IPS-15b (cell line): ENCODE measurements around the gene SYT5.
"Not testable (repeated sequence)": the region's sequence is repeated elsewhere in the genome, so short reads cannot be mapped to it uniquely, and the experiment has no call there.

Experiments
- H3K27me3 ChIP-seq: one replicate; pipeline ENCODE4 v1.6.1; 2013; ENCODE audit warnings: low read length; ENCODE audit not compliant: control insufficient read depth, insufficient read depth
- H3K36me3 ChIP-seq: one replicate; pipeline ENCODE4 v1.6.1; 2013; ENCODE audit warnings: low read length; ENCODE audit not compliant: control insufficient read depth, insufficient read depth
- H3K4me1 ChIP-seq: one replicate; pipeline ENCODE4 v1.6.1; 2013; ENCODE audit warnings: mild to moderate bottlenecking, low read length; ENCODE audit not compliant: control insufficient read depth, insufficient read depth
- H3K4me3 ChIP-seq: one replicate; pipeline ENCODE4 v1.5.1; 2013; ENCODE audit warnings: low read depth, low read length
- H3K9ac ChIP-seq: one replicate; pipeline ENCODE4 v1.6.1; 2013; ENCODE audit warnings: low read depth, mild to moderate bottlenecking, low read length
- H3K9me3 ChIP-seq: one replicate; pipeline ENCODE4 v1.6.1; 2013; ENCODE audit warnings: mild to moderate bottlenecking, low read length; ENCODE audit not compliant: control insufficient read depth, insufficient read depth

SYT5 gene

DNA sequence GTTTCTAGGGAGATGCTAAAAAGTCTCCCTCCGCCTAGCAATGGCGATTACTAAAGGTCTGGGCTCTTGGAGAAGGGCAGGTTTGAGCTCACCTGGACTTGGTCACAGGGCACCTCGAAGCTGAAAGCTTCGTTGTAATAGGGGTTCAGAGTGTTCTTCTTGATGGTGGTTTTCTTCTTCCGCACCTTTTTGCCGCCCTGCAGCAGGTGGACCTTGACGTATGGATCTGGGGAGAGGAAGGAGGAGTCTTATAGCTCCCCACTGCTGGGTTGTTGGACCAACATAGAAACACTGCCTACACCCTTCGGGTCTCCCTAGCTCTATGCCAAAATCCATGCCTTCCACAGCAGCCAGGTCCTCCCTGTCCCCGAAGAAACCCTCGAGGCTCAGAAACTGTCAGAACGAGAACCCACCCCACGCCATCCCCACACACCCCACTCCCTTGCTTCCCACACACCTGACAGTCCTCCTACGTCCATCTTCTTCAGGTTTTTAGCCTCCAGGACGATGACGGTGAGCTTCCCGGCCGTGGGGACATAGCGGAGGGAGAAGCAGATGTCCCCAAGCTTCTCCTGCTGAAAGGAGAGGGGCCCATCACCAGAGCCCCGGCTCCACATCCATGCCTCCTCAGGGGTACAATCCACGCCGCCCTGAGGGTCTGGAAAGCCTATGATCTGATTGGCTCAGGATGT, 5.5 kb downstream of the SYT5 start:
- Histone ChIP-seq H3K4me1 (peaks cover 7% of the 10 kb centered on the region), H3K27me3 (peaks cover 46% of the 10 kb centered on the region), H3K9ac (no peak overlapping the region), H3K4me3 (peak overlapping the region; percentile 73), H3K9me3 (no peaks in the 10 kb centered on the region), H3K36me3 (no peaks in the 10 kb centered on the region)

DNA sequence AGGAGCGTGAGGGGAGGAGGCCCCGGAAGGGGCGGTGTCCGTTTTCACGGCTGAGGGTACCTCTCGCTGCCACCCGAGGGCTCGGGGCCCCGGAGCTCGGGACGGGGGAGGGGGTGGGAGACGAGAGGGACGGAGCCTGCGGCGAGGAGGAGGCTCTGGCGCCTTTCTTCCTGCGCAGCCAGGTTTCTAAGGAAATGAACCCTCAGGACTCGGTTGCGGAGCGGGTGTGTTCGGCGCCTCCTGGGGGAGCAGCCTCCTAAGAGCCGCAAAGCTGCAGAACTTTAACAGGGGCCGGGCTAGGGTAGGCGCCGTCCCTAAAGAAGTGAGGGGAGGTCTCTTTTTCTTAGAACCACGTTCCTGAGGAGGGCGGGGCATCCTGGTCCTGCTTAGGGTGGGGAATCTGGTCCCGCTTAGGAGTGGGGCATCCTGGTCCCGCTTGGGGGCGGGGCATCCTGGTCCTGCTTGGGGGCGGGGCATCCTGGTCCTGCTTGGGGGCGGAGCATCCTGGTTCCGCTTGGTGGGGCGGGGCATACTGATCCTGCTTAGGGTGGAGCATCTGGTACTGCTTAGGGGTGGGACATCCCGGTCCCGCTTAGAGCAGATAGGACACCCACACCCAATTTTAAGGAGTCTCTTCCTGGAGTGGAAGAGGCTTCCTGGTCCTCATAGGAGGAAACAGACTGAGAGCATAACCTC, 6.2 kb downstream of the SYT5 start:
- no peaks in the 10 kb centered on the region for H3K36me3 ChIP-seq
- H3K9me3 ChIP-seq, result no peaks in the 10 kb centered on the region
- H3K27me3 ChIP-seq, result peaks cover 50% of the 10 kb centered on the region
- no peak overlapping the region for H3K9ac ChIP-seq
- H3K4me3 ChIP-seq, result peak overlapping the region; percentile 73
- peaks cover 7% of the 10 kb centered on the region for H3K4me1 ChIP-seq

DNA sequence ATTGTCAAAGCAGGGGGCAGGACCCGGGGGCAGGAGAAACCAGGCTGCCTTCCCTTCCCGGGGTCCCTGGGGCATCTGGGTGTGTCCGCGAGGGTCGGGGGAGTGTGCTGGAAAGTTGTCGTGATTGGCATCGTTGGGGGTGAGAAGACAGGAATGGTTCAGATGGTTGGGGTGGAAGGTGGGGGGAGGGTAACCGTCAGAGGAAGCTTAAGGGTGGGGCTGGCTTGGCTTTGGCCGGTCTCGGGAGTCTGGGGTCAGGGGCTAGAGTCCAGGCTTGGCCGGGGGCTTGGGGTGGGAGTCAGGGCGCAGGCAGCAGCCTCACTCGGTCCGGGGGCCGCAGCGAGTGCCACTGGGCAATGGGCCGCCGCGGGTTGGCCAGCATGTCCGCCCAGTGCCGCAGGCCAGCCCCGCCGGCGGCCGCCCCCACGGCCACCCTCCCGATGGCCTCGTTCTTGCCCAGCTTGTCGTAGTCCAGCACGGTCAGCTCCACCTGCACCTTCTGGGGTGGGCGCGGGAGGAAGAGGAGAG, 6.8 kb downstream of the SYT5 start:
- no peak overlapping the region for H3K9ac ChIP-seq
- H3K4me3 ChIP-seq, result peak overlapping the region; percentile 73
- H3K4me1 ChIP-seq, result peaks cover 7% of the 10 kb centered on the region
- H3K9me3 ChIP-seq, result no peaks in the 10 kb centered on the region
- H3K36me3 ChIP-seq, result no peaks in the 10 kb centered on the region
- H3K27me3 ChIP-seq, result peaks cover 50% of the 10 kb centered on the region

DNA sequence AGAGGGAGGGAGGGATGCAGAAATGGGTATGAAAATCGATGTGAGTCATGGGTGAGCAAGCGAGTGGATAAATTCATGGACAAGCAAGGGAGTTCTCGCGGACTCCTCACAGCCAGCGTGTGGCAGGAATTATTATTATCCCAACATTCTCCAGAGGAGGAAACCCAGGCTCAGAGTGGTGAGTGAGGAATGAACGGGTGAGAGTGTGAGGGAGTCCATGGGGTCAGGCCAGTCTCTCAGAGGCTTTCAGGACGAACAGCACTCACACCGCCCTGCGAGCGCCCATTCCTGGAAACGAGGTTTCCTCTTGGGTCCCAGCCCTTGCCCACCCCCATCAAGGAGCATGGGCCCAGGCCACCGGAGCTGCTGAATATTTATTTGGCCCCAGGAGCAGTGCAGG, 7.3 kb downstream of the SYT5 start:
- Histone ChIP-seq H3K27me3 (peaks cover 52% of the 10 kb centered on the region), H3K36me3 (no peaks in the 10 kb centered on the region), H3K4me1 (peaks cover 7% of the 10 kb centered on the region), H3K9ac (no peak overlapping the region), H3K4me3 (peak overlapping the region; percentile 73), H3K9me3 (no peaks in the 10 kb centered on the region)

DNA sequence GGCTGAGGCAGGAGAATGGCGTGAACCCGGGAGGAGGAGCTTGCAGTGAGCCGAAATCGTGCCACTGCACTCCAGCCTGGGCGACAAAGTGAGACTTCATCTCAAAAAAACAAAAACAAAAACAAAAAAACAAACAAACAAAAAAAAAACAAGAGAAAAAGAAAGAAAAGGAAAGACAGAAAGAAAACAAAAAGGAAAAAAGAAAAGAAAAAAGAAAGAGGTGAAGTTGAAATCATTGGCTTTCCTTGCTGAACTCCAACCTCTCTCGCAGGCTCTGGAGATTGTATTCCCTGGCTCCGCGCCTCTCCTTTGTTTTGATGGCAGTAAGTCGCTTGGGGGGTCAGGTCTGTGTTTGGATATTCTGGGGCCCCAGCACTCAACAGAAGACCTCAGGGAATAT, 7.8 kb downstream of the SYT5 start:
- not testable (repeated sequence) for H3K36me3 ChIP-seq, H3K4me1 ChIP-seq, H3K9ac ChIP-seq, H3K9me3 ChIP-seq
- peak overlapping the region; percentile 73 for H3K4me3 ChIP-seq
- peaks cover 56% of the 10 kb centered on the region for H3K27me3 ChIP-seq

DNA sequence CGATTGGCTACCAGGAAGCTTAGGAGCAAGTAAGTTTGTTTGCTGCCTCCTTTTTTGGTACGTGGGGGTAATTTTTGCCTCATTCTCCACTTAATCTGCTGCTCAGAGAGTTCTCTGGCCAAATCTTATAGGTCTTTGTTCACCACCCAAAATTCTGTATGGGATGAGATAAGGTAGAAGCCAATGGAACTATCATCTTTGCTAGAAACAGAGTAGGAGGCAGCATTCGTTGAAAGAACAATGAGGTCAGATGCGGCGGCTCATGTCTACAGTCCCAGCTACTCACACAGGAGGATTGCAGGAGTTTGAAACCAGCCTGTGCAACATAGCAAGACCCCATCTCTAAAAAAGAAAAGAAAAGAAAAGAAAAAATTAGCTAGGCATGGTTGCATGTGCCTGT, 8.6 kb downstream of the SYT5 start:
- H3K36me3 ChIP-seq, result no peaks in the 10 kb centered on the region
- no peak overlapping the region for H3K4me3 ChIP-seq
- H3K27me3 ChIP-seq, result peaks cover 54% of the 10 kb centered on the region

DNA sequence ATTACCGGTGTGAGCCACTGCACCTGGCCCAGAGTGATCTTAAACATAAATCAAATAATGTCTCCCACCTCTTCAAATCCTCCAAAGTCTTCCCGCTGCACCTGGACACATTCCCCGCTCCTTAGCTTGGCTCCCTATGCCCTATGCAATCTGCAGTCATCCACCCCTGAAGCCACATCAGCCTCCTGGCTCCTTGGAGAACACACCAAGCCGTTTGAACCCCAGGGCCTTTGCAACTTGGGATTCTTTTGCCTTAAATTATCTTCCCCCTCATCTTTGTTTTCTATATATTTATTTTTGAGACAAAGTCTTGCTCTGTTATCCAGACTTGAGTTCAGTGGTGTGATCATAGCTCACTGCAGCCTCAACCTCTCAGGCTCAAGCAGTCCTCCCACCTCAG, 11.0 kb downstream of the SYT5 start:
- Histone ChIP-seq H3K36me3 (no peaks in the 10 kb centered on the region), H3K9ac (no peak overlapping the region), H3K27me3 (peaks cover 37% of the 10 kb centered on the region), H3K9me3 (no peaks in the 10 kb centered on the region), H3K4me3 (no peak overlapping the region), H3K4me1 (peaks cover 3% of the 10 kb centered on the region)

More for the DNA sequence above, 8.6 kb downstream of the SYT5 start:
- Histone ChIP-seq H3K9ac (no peak overlapping the region), H3K4me1 (peaks cover 7% of the 10 kb centered on the region), H3K9me3 (no peaks in the 10 kb centered on the region)

DNA sequence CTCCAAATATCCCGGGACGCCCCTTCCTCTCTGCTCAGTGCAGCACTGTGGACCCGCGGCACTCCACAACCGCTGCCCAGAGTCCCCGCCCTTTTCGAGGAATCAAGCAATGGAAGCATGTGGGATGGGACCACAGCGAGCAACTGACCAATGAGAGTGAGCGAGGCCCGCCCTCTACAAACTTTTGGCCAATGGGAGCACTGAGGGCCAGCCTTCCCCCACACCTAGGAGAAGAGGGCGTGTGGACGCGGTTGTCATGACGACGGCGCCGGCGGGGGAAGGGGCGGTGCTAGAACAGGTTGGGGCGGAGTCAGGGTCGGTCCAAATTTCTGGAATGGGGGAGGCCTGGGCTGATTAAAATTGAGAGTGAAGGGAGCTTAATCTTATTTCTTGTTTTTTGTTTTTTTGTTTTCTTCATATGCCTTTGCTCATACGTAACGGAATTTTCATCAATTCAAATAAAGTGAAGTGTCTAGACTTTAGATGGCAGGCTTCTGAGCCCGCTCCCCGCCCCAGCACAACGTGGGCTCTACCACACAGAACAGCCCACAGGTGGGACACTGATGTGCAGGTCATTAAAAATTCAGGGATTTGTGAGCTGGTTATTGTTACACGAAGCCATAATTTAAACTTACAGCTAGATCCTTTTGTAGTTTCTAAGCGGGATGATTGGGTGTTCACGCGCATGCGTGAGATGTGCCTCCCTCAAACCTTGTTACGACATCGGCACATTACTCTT, 13.4 kb downstream of the SYT5 start, which contains the start of gene DNAAF3:
DNAAF3 (minus strand) TSS at position 84 of the 739 bp plus-strand sequence. CDS start 200 bp downstream, outside the sequence.
- no peaks in the 10 kb centered on the region for H3K4me1 ChIP-seq
- H3K27me3 ChIP-seq, result peaks cover 36% of the 10 kb centered on the region
- no peaks in the 10 kb centered on the region for H3K9me3 ChIP-seq
- peak within 1 kb of the TSS; percentile 79 for H3K4me3 ChIP-seq
- no peaks in the 10 kb centered on the region for H3K36me3 ChIP-seq
- H3K9ac ChIP-seq, result peak within 1 kb of the TSS; percentile 62

DNA sequence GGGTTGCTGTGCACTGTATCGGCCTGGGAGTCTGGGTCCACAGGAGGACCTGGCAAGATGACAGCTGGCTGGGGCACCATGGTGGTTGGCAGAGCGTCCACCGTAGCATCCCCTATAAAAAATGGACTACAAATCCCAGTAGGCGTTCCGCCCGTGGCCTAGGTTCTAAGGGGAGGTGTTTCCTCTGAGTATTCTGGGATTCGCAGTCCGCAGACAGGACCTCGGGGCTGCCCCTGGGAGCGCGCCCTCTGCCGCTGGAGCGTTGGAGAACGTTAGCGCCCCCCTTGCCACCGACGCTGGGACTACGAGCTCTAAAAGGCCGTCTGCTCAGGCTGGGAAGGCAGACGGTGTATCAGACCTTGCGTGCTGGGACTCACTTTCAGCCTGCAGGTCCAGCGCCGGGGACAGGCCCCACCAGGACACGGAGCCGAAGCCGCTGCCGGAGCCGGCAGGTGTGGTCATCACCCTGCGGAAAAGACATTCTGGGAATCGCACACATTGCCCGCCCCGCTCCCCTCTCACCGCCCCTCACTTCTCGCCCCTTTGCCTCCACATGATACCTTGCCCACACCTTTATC, 14.0 kb downstream of the SYT5 start:
- H3K4me3 ChIP-seq, result peak overlapping the region; percentile 79
- no peaks in the 10 kb centered on the region for H3K9me3 ChIP-seq
- H3K4me1 ChIP-seq, result peaks cover 2% of the 10 kb centered on the region
- no peaks in the 10 kb centered on the region for H3K36me3 ChIP-seq
- peaks cover 35% of the 10 kb centered on the region for H3K27me3 ChIP-seq
- H3K9ac ChIP-seq, result no peak overlapping the region

DNA sequence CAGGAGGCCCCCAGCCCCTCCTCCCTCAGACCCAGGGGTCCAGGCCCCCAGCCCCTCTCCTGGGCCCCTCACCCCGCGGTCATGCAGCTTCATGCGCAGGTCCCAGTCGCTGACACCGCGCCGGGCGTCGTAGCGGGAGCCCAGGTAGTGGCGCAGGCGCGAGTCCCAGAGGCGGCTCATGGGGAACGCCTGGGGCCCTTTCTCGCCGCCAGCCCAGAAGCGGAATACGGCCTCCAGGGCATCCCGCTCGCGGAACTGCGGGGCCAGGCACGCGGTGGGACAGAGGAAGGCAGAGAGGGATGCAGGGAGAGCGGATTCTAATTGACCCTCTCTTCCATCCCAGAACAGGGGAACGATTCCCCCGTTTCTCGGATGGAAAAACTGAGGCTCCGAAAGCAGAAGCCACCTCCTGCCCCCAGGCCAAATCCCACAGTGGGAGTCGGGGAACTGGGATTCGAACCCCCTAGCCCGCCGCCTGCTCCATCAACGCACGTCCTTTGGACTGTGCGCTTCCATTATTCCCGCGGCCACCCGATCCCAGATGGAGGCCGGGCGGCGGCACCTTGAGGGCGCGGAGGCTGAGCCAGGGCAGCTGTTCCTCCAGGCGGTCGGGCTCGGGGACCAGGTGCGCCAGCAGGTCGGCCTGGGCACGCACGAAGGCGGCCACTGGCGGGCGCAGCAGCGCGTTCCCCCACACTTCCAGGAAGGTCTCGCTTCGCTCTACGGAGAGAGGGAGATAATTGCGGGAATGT, 18.3 kb downstream of the SYT5 start:
- H3K27me3 ChIP-seq, result peaks cover 16% of the 10 kb centered on the region
- H3K4me3 ChIP-seq, result peak overlapping the region; percentile 63
- H3K36me3 ChIP-seq, result no peaks in the 10 kb centered on the region
- H3K4me1 ChIP-seq, result peaks cover 13% of the 10 kb centered on the region
- H3K9me3 ChIP-seq, result no peaks in the 10 kb centered on the region
- H3K9ac ChIP-seq, result no peak overlapping the region

DNA sequence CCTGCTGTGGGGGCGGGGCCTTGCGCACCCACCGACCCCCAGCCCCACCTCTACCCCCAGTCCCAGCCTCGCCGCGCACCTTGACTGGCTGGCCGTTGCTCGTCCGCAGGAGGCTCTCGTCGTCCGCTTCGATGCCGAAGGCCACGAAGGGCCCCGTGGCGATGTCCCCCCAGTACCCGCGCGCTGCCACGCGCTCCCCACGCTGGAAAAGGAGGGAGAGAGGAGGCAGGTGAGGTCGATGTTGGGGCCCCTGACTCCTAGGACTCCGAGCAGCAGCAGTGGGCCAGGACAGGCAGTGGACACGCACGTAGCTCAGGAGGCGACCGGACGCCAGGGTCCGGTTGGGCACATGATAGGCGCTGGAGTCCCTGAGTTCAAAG, 19.1 kb downstream of the SYT5 start:
- Histone ChIP-seq H3K4me1 (peaks cover 13% of the 10 kb centered on the region), H3K4me3 (peak overlapping the region; percentile 63), H3K9ac (peak overlapping the region; percentile 47), H3K36me3 (no peaks in the 10 kb centered on the region), H3K9me3 (no peaks in the 10 kb centered on the region), H3K27me3 (peaks cover 16% of the 10 kb centered on the region)
